GM12878 (cell line): ENCODE measurements around the gene HOXD9. TPM values are rescaled to one million over a fixed set of nuclear protein-coding genes. Genes with fewer than 3 reads are reported as not detected.

ENCODE experiments used
- ATAC-seq: fragments of 200-7000 bp; cut with Tn5 transposase; 3 replicates; pipeline ENCODE4 v1.9.1; 2020; ENCODE audit warnings: mild to moderate bottlenecking, moderate library complexity
- BruUV-seq: library from RNA; stranded (reverse); fragments of 400-500 nt; replicated peaks from 2 replicates; lab custom pipeline; 2021; lab: Mats Ljungman, UMichigan
- CTCF ChIA-PET: fragments of 300-600 bp; sonication (Branson Sonifier 250); formaldehyde crosslinking; extraction: SDS; loops from one replicate; lab custom pipeline; 2021; ENCODE audit warnings: inconsistent platforms; lab: Yijun Ruan, JAX
- POLR2A ChIA-PET: fragments of 350-600 bp; formaldehyde crosslinking; extraction: SDS; loops from one replicate; lab custom pipeline; 2021; ENCODE audit warnings: inconsistent platforms; lab: Charles Lee
- RAD21 ChIA-PET: fragments of 300-600 bp; sonication (Branson Sonifier 250); formaldehyde crosslinking; loops from one replicate; lab custom pipeline; 2023; ENCODE audit warnings: antibody characterized with exemption; ENCODE audit not compliant: unreplicated experiment; lab: Charles Lee
- SMC1A ChIA-PET: fragments of 300-600 bp; sonication (Branson Sonifier 250); formaldehyde crosslinking; loops from one replicate; lab custom pipeline; 2023; ENCODE audit not compliant: unreplicated experiment, uncharacterized antibody; lab: Charles Lee
- DNase-seq: peaks from one replicate; pipeline ENCODE4 v3.0.0-alpha.2; 2011; ENCODE audit warnings: low read depth, low spot score
- FAIRE-seq: peaks from 3 replicates; lab custom pipeline; 2011; peaks lifted over from hg19 to GRCh38; lab: Jason Lieb, UNC
- H2AFZ ChIP-seq: 2 replicates; pipeline ENCODE4 v1.6.0; 2011; ENCODE audit warnings: low read depth, low read length, control low read depth; ENCODE audit not compliant: control insufficient read depth
- H3K27ac ChIP-seq: 2 replicates; pipeline ENCODE4 v1.5.1; 2011; ENCODE audit warnings: control low read depth; ENCODE audit not compliant: control insufficient read depth, insufficient read depth
- H3K27me3 ChIP-seq, 2 experiments: replicated peaks in 1 of 2; 2 replicates each; pipeline versions ENCODE4 v1.6.0 to v1.6.1; 2011; ENCODE audit warnings: low read length in 1 of 2; ENCODE audit not compliant: control insufficient read depth in 2 of 2, insufficient read depth in 2 of 2
- H3K36me3 ChIP-seq, 2 experiments: 2 replicates each; pipeline ENCODE4 v1.5.1; 2011; ENCODE audit warnings: low read length in 1 of 2; ENCODE audit not compliant: control insufficient read depth in 2 of 2, insufficient read depth in 2 of 2
- H3K4me1 ChIP-seq: 2 replicates; pipeline ENCODE4 v1.6.1; 2011; ENCODE audit warnings: mild to moderate bottlenecking, low read length, moderate library complexity, mixed read lengths; ENCODE audit not compliant: control insufficient read depth, insufficient read depth
- H3K4me2 ChIP-seq: 2 replicates; pipeline ENCODE4 v1.6.0; 2011; ENCODE audit warnings: control low read depth; ENCODE audit not compliant: control insufficient read depth, insufficient read depth
- H3K4me3 ChIP-seq: fragments of 200-600 bp; sonication (generic); 2 replicates; pipeline ENCODE4 v1.5.1; 2016
- H3K79me2 ChIP-seq: 2 replicates; pipeline ENCODE4 v1.6.0; 2011; ENCODE audit warnings: low read length; ENCODE audit not compliant: control insufficient read depth, insufficient read depth
- H3K9ac ChIP-seq: 2 replicates; pipeline ENCODE4 v1.8.0; 2011; ENCODE audit warnings: low read length, control low read depth, mixed read lengths; ENCODE audit not compliant: control insufficient read depth, insufficient read depth
- H3K9me3 ChIP-seq: replicated peaks from 3 replicates; pipeline ENCODE4 v1.5.1; 2011; ENCODE audit warnings: mild to moderate bottlenecking, low read length; ENCODE audit not compliant: control insufficient read depth, insufficient read depth
- H4K20me1 ChIP-seq: 2 replicates; pipeline ENCODE4 v1.6.0; 2011; ENCODE audit not compliant: control insufficient read depth, insufficient read depth
- BCL3 ChIP-seq: IDR thresholded peaks from 2 replicates; pipeline ENCODE4 v1.6.1; 2011; ENCODE audit warnings: borderline replicate concordance, low read depth, mild to moderate bottlenecking, moderate library complexity, low read length; ENCODE audit not compliant: insufficient read depth, poor library complexity, severe bottlenecking
- EED ChIP-seq: sonication (generic); IDR thresholded peaks from 2 replicates; pipeline ENCODE4 v1.6.1; 2016; ENCODE audit warnings: antibody characterized with exemption, low read depth
- FOXK2 ChIP-seq: fragments of 450-650 bp; IDR thresholded peaks from 2 replicates; pipeline ENCODE4 v1.6.1; 2017; ENCODE audit warnings: mild to moderate bottlenecking, moderate library complexity
- HDAC6 ChIP-seq: fragments of 200-600 bp; sonication (generic); IDR thresholded peaks from one replicate; pipeline ENCODE4 v1.8.0; 2017; ENCODE audit warnings: antibody characterized with exemption; ENCODE audit not compliant: unreplicated experiment
- JUND ChIP-seq: IDR thresholded peaks from 2 replicates; pipeline ENCODE4 v1.6.1; 2012; ENCODE audit warnings: low read depth, mild to moderate bottlenecking, low read length, improper control_type of control experiment, moderate library complexity
- KDM1A ChIP-seq: fragments of 200-600 bp; sonication (generic); IDR thresholded peaks from 2 replicates; pipeline ENCODE4 v1.6.1; 2016; ENCODE audit warnings: borderline replicate concordance
- MLLT1 ChIP-seq: fragments of 450-650 bp; IDR thresholded peaks from 2 replicates; pipeline ENCODE4 v1.6.1; 2016; ENCODE audit warnings: mild to moderate bottlenecking
- MXI1 ChIP-seq: fragments of 150-350 bp; IDR thresholded peaks from 2 replicates; pipeline ENCODE4 v1.6.1; 2011; ENCODE audit warnings: low read depth, mild to moderate bottlenecking, inconsistent platforms, low read length, improper control_type of control experiment
- POLR2A ChIP-seq: IDR thresholded peaks from 2 replicates; pipeline ENCODE4 v1.6.1; 2011; ENCODE audit warnings: low read depth, mild to moderate bottlenecking, low read length
- POLR2AphosphoS2 ChIP-seq: IDR thresholded peaks from 2 replicates; pipeline ENCODE4 v1.6.1; 2011; ENCODE audit warnings: low read depth, mild to moderate bottlenecking, low read length, improper control_type of control experiment, moderate library complexity
- POLR2AphosphoS5 ChIP-seq: IDR thresholded peaks from 2 replicates; pipeline ENCODE4 v1.6.1; 2011; ENCODE audit warnings: mild to moderate bottlenecking, low read length, inconsistent platforms
- SKIL ChIP-seq: fragments of 450-650 bp; IDR thresholded peaks from 2 replicates; pipeline ENCODE4 v1.6.1; 2017; ENCODE audit warnings: mild to moderate bottlenecking, low read depth, inconsistent platforms; ENCODE audit not compliant: poor library complexity, severe bottlenecking
- USF2 ChIP-seq: IDR thresholded peaks from 2 replicates; pipeline ENCODE4 v1.6.1; 2011; ENCODE audit warnings: low read depth, low read length, improper control_type of control experiment, borderline replicate concordance
- YBX1 ChIP-seq: fragments of 450-650 bp; IDR thresholded peaks from 2 replicates; pipeline ENCODE4 v1.6.1; 2016; ENCODE audit warnings: antibody characterized with exemption
- WGBS: methylation state at CpG from one replicate; pipeline ENCODE4 v1.1.6; 2016; ENCODE audit warnings: low lambda C conversion rate; ENCODE audit not compliant: insufficient replicate concordance, insufficient coverage; ENCODE audit errors: missing lambda C conversion rate; 5-methylcytosine and 5-hydroxymethylcytosine counted together
- in situ Hi-C: fragments of 300-500 bp; cut with MboI; formaldehyde crosslinking; loops from 9 replicates; pipeline ENCODE4 v1.14.3; 2018; ENCODE audit warnings: mixed read lengths
- intact Hi-C: fragments of 100-400 bp; cut with micrococcal nuclease; formaldehyde crosslinking; loops from one replicate; pipeline ENCODE4 v1.14.2; 2022; ENCODE audit not compliant: unreplicated experiment
- polyA plus RNA-seq, 11 experiments: library from polyadenylated mRNA; depleted of rRNA in 4 of 11; unstranded in 6 of 11; stranded (reverse) in 5 of 11; fragments of >200 nt; fragmentation: Nextera tagmentation in 4 of 11; fragmentation: Illumina TruSeq in 1 of 11; extraction: Ambion mirVana in 4 of 11; extraction: Trizol in 1 of 11; gene quantifications; 1 replicate in 1 of 11; 2 replicates in 10 of 11; pipeline versions ENCODE4 v1.2.1 to v1.2.3, GENCODE V29; 2011 to 2016; ENCODE audit warnings: inconsistent platforms in 2 of 11, missing spikeins in 2 of 11, low read depth in 1 of 11
- total RNA-seq, 4 experiments: library from RNA; depleted of rRNA in 3 of 4; stranded (reverse); fragments of >200 nt in 3 of 4; fragmentation: Illumina TruSeq in 1 of 4; extraction: Trizol in 1 of 4; gene quantifications; 2 replicates each; pipeline versions ENCODE4 v1.2.1 to v1.2.3, GENCODE V29; 2013 to 2021

The HOXD9 gene
- total and polyA plus RNA-seq, 10 of the 15 experiments (the other 5 are each of a cell fraction or from before 2014, with no cell fraction given), result not detected

- ChIA-PET CTCF (interaction anchor here (0.6 to 8.6 kb wide), 41 partner anchors 8 to 1415 kb away, joined by 3 to 157 read pairs (median 5); no protein-coding TSS in a partner anchor), POLR2A (interaction anchor here (0.6 kb wide), 1 partner anchor 512 kb away, joined by 4 read pairs; no protein-coding TSS in a partner anchor), SMC1A (interaction anchor here (0.6 to 5.3 kb wide), 21 partner anchors 9 to 1018 kb away, joined by 3 to 58 read pairs (median 3); no protein-coding TSS in a partner anchor), RAD21 (interaction anchor here (0.6 to 5.9 kb wide), 27 partner anchors 11 to 1009 kb away, joined by 3 to 103 read pairs (median 5); no protein-coding TSS in a partner anchor)
- intact Hi-C loops, result loop anchor here (1.0 to 5.0 kb wide), 6 partner anchors 242 to 1007 kb away; no protein-coding TSS in a partner anchor
- H3K79me2 ChIP-seq, result no peaks in the 10 kb centered on the region
- no peak for ATAC-seq
- H3K4me3 ChIP-seq, result peak overlapping the region; percentile 37; the same call in 1 of the 2 replicates
- H3K4me2 ChIP-seq, result peak overlapping the region; percentile 73
- no TSS peak for BruUV-seq
- no peaks in the 10 kb centered on the region for H3K4me1 ChIP-seq
- no peak overlapping the region for H3K27ac ChIP-seq
- WGBS, result 58% methylated on average over 35 of the region's 41 CpGs
- peaks cover under 1 to 11% of the 10 kb centered on the region in 2 experiments for H3K27me3 ChIP-seq
- no peak for FAIRE-seq
- H2AFZ ChIP-seq, result peak overlapping the region; percentile 74
- H4K20me1 ChIP-seq, result no peaks in the 10 kb centered on the region
- DNase-seq, result no peak
- H3K36me3 ChIP-seq, result no peaks in the 10 kb centered on the region
- no peaks in the 10 kb centered on the region; the same call in 2 of the 3 replicates for H3K9me3 ChIP-seq
- in situ Hi-C loops, result loop anchor here (5.0 to 25.0 kb wide), 3 partner anchors 317 to 1197 kb away; no protein-coding TSS in a partner anchor
- H3K9ac ChIP-seq, result no peak overlapping the region
- no peak for TF ChIP-seq MLLT1
- no peak for TF ChIP-seq KDM1A
- TF ChIP-seq MXI1, result no peak
- TF ChIP-seq POLR2AphosphoS5, result no peak
- TF ChIP-seq YBX1, result no peak
- no peak for TF ChIP-seq FOXK2
- TF ChIP-seq BCL3, result no peak
- TF ChIP-seq POLR2AphosphoS2, result no peak
- no peak for TF ChIP-seq USF2
- no peak for TF ChIP-seq EED
- TF ChIP-seq SKIL, result no peak
- TF ChIP-seq POLR2A, result no peak
- TF ChIP-seq JUND, result no peak
- TF ChIP-seq HDAC6, result no peak
Measured at GRCh38 chr2:176139661-176140512, 17.4 kb downstream of the HOXD9 start.
